UCSD-AML1 (cell line): Measurements from ENCODE around the gene MYOG.
A peak's percentile ranks its signal among the peaks of the same experiment; 100 is the strongest.

Source experiments
- DNase-seq: peaks from one replicate; lab custom pipeline; 2025; ENCODE audit not compliant: unreplicated experiment; lab: John Stamatoyannopoulos, UW

The MYOG gene

GRCh38 chr1:203091199-203091477 is 5.3 kb upstream of the MYOG start:
- DNase-seq, result no peak

GRCh38 chr1:203090421-203091198 is 4.8 kb upstream of the MYOG start:
- DNase-seq, result no peak

- no peak for DNase-seq
These were observed 3.8 kb upstream of the MYOG start for GRCh38 chr1:203089651-203090045.

GRCh38 chr1:203089001-203089650 is 3.3 kb upstream of the MYOG start:
- no peak for DNase-seq

- no peak for DNase-seq
These were observed 2.6 kb upstream of the MYOG start for GRCh38 chr1:203088441-203088840.

- DNase-seq, result no peak
These were observed 1.4 kb upstream of the MYOG start for GRCh38 chr1:203086992-203087763.

GRCh38 chr1:203084588-203085527 is 954 bp downstream of the MYOG start:
- DNase-seq, result peak; percentile 49

- DNase-seq, result no peak
These were observed 2.3 kb downstream of the MYOG start for GRCh38 chr1:203083463-203083921.

GRCh38 chr1:203082571-203083462 is 3.0 kb downstream of the MYOG start:
- DNase-seq, result no peak

GRCh38 chr1:203082231-203082505 is 3.6 kb downstream of the MYOG start:
- DNase-seq, result no peak

- no peak for DNase-seq
These were observed 4.2 kb downstream of the MYOG start for GRCh38 chr1:203081465-203082230.

- no peak for DNase-seq
These were observed 5.4 kb downstream of the MYOG start for GRCh38 chr1:203080456-203080855.

GRCh38 chr1:203078478-203078877 is 7.3 kb downstream of the MYOG start:
- no peak for DNase-seq

- DNase-seq, result no peak
These were observed 7.9 kb downstream of the MYOG start for GRCh38 chr1:203077956-203078355.

GRCh38 chr1:203077367-203077766 is 8.4 kb downstream of the MYOG start:
- no peak for DNase-seq

GRCh38 chr1:203076031-203076511 is 9.7 kb downstream of the MYOG start:
- peak; percentile 76 for DNase-seq

GRCh38 chr1:203075236-203076030 is 10.4 kb downstream of the MYOG start:
- DNase-seq, result peak; percentile 61

- DNase-seq, result no peak
These were observed 11.2 kb downstream of the MYOG start for GRCh38 chr1:203074610-203075009.
